ENCODE results near the gene CALML3. TPM values are rescaled to one million over a fixed set of nuclear protein-coding genes. Genes with fewer than 3 reads are reported as not detected.

The CALML3 gene
- polyA plus RNA-seq, 1 donor from 2014 or later, result not detected

DNA sequence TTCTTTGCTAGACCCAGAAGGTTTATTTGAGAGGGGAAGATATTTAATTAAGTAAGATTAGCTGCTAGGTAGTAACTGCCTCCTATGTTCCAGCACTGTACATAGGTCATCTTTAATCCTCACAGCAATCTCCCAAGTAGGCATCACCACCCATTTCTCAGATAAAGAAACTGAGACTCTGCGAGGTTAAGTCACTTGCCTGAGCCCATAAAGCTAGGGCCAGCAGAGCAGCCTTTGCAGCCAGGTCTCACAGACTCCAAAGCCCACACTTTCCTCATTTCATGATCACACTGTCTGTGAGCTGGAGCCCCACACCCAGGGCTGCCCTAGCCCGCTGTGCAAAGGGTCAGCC lies 20.6 kb downstream of the CALML3 start:
- Histone ChIP-seq H4K20me1 (ENCODE audit: insufficient read depth) (no peaks in the 10 kb centered on the region), H3K27ac (ENCODE audit: low read length) (no peak overlapping the region), H3K4me3 (ENCODE audit: low read length) (no peak overlapping the region), H3K9me2 (ENCODE audit: insufficient read depth, low read length) (no peaks in the 10 kb centered on the region), H2AFZ (ENCODE audit: low read depth, low read length) (no peak overlapping the region), H3K9ac (ENCODE audit: low read length) (no peak overlapping the region), H3K9me3 (ENCODE audit: low read length) (no peaks in the 10 kb centered on the region), H3K4me2 (ENCODE audit: low read length) (no peak overlapping the region), H3K79me2 (replicated peaks; ENCODE audit: insufficient read depth, low read length) (no peaks in the 10 kb centered on the region), H3F3A (ENCODE audit: insufficient read depth, low read length, poor library complexity, severe bottlenecking) (no peaks in the 10 kb centered on the region), H3K27me3 (ENCODE audit: insufficient read depth, low read depth, low read length) (no peaks in the 10 kb centered on the region), H3K36me3 (ENCODE audit: insufficient read depth, low read length) (no peaks in the 10 kb centered on the region)
- no peak for TF ChIP-seq EZH2 (IDR thresholded peaks at IDR 0.05; ENCODE audit: borderline replicate concordance, insufficient read depth, low read length, poor library complexity, severe bottlenecking)
- TF ChIP-seq, protein P1, sequence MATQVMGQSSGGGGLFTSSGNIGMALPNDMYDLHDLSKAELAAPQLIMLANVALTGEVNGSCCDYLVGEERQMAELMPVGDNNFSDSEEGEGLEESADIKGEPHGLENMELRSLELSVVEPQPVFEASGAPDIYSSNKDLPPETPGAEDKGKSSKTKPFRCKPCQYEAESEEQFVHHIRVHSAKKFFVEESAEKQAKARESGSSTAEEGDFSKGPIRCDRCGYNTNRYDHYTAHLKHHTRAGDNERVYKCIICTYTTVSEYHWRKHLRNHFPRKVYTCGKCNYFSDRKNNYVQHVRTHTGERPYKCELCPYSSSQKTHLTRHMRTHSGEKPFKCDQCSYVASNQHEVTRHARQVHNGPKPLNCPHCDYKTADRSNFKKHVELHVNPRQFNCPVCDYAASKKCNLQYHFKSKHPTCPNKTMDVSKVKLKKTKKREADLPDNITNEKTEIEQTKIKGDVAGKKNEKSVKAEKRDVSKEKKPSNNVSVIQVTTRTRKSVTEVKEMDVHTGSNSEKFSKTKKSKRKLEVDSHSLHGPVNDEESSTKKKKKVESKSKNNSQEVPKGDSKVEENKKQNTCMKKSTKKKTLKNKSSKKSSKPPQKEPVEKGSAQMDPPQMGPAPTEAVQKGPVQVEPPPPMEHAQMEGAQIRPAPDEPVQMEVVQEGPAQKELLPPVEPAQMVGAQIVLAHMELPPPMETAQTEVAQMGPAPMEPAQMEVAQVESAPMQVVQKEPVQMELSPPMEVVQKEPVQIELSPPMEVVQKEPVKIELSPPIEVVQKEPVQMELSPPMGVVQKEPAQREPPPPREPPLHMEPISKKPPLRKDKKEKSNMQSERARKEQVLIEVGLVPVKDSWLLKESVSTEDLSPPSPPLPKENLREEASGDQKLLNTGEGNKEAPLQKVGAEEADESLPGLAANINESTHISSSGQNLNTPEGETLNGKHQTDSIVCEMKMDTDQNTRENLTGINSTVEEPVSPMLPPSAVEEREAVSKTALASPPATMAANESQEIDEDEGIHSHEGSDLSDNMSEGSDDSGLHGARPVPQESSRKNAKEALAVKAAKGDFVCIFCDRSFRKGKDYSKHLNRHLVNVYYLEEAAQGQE (IDR thresholded peaks at IDR 0.05; ENCODE audit: borderline replicate concordance), result no peak
- no peak for TF ChIP-seq RAD21 (conservative IDR thresholded peaks at IDR 0.05)
- TF ChIP-seq TAF1 (IDR thresholded peaks at IDR 0.05; ENCODE audit: low read depth), result no peak
- TF ChIP-seq, protein P2, sequence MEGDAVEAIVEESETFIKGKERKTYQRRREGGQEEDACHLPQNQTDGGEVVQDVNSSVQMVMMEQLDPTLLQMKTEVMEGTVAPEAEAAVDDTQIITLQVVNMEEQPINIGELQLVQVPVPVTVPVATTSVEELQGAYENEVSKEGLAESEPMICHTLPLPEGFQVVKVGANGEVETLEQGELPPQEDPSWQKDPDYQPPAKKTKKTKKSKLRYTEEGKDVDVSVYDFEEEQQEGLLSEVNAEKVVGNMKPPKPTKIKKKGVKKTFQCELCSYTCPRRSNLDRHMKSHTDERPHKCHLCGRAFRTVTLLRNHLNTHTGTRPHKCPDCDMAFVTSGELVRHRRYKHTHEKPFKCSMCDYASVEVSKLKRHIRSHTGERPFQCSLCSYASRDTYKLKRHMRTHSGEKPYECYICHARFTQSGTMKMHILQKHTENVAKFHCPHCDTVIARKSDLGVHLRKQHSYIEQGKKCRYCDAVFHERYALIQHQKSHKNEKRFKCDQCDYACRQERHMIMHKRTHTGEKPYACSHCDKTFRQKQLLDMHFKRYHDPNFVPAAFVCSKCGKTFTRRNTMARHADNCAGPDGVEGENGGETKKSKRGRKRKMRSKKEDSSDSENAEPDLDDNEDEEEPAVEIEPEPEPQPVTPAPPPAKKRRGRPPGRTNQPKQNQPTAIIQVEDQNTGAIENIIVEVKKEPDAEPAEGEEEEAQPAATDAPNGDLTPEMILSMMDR (IDR thresholded peaks at IDR 0.05; ENCODE audit: poor library complexity, severe bottlenecking), result no peak
- TF ChIP-seq SMC3 (conservative IDR thresholded peaks at IDR 0.05; ENCODE audit: poor library complexity), result no peak
- TF ChIP-seq MXI1 (conservative IDR thresholded peaks at IDR 0.05; ENCODE audit: poor library complexity, severe bottlenecking), result no peak
- no peak for TF ChIP-seq EP300 (conservative IDR thresholded peaks at IDR 0.05; ENCODE audit: poor library complexity, severe bottlenecking)
- no peak for TF ChIP-seq POLR2AphosphoS5 (IDR thresholded peaks at IDR 0.05)

DNA sequence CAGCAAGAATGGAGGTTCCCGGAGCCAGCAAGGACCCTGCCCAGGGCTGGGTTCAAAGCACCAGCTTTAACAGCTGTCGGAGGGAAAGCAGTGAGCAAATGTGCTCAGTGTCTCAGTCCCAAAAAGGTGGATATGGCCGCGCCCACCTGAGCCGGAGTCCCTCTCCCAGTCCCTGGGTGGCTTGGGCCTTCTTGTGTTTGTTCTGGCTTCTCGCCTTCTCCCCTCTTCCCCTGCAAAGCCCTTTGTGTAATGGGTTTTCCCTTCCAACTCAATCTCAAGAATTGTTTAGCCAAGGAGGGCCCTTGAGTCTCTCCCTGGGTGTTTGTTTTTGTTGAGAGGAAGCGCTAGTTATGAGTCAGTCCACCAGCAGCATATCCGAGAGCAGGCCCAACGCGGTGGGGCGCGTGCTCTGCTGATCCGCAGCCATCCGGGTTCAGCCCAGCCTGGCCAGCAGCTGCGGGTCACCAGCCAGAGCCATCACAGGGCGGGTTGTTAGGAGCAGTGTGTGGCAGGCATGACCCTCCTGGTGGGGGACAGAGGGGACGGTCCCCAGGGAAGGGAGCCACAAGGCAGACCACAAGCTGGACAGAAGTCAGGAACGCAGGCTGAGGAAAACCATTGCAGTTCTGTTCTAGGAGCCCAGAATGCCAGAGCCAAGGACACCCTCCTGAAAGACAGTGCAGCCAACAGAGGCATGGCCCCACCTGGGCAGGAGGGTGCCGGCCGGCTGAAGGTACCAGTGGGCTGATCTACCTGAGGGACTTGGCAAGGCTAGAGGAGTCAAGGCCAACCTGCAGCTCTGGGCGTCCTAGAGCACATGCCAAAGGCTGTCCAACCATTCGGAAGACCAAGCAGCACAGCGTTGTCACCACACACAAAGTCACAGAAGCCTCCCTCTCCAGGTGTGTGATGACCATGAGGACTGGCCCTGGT lies 21.3 kb downstream of the CALML3 start:
- H3F3A ChIP-seq (ENCODE audit: insufficient read depth, low read length, poor library complexity, severe bottlenecking), result no peaks in the 10 kb centered on the region
- H3K27ac ChIP-seq (ENCODE audit: low read length), result no peak overlapping the region
- H3K4me2 ChIP-seq (ENCODE audit: low read length), result no peak overlapping the region
- no peaks in the 10 kb centered on the region for H3K27me3 ChIP-seq (ENCODE audit: insufficient read depth, low read depth, low read length)
- H3K79me2 ChIP-seq (replicated peaks; ENCODE audit: insufficient read depth, low read length), result no peaks in the 10 kb centered on the region
- no peak overlapping the region for H2AFZ ChIP-seq (ENCODE audit: low read depth, low read length)
- TF ChIP-seq TAF1 (IDR thresholded peaks at IDR 0.05; ENCODE audit: low read depth) (no peak), SMC3 (conservative IDR thresholded peaks at IDR 0.05; ENCODE audit: poor library complexity) (no peak), EZH2 (IDR thresholded peaks at IDR 0.05; ENCODE audit: borderline replicate concordance, insufficient read depth, low read length, poor library complexity, severe bottlenecking) (no peak), MXI1 (conservative IDR thresholded peaks at IDR 0.05; ENCODE audit: poor library complexity, severe bottlenecking) (no peak), POLR2AphosphoS5 (IDR thresholded peaks at IDR 0.05) (no peak), EP300 (conservative IDR thresholded peaks at IDR 0.05; ENCODE audit: poor library complexity, severe bottlenecking) (no peak), RAD21 (conservative IDR thresholded peaks at IDR 0.05) (no peak)
- TF ChIP-seq, protein P2 (IDR thresholded peaks at IDR 0.05; ENCODE audit: poor library complexity, severe bottlenecking), result no peak
- TF ChIP-seq, protein P1 (IDR thresholded peaks at IDR 0.05; ENCODE audit: borderline replicate concordance), result no peak
- H3K9me2 ChIP-seq (ENCODE audit: insufficient read depth, low read length), result no peaks in the 10 kb centered on the region
- no peaks in the 10 kb centered on the region for H3K36me3 ChIP-seq (ENCODE audit: insufficient read depth, low read length)
- H3K4me3 ChIP-seq (ENCODE audit: low read length), result no peak overlapping the region
- H3K9ac ChIP-seq (ENCODE audit: low read length), result no peak overlapping the region
- H4K20me1 ChIP-seq (ENCODE audit: insufficient read depth), result no peaks in the 10 kb centered on the region
- no peaks in the 10 kb centered on the region for H3K9me3 ChIP-seq (ENCODE audit: low read length)

All from neural cell (in vitro differentiated cells).